Panc1 (cell line): Measurements from ENCODE around the gene MMAB. TPM values are rescaled to one million over a fixed set of nuclear protein-coding genes. Genes with fewer than 3 reads are reported as not detected.

ENCODE experiments used
- ATAC-seq: fragments of 200-7000 bp; cut with Tn5 transposase; 2 replicates; pipeline ENCODE4 v1.9.1; 2020; ENCODE audit warnings: mild to moderate bottlenecking, moderate library complexity
- BruUV-seq: library from RNA; stranded (reverse); fragments of 400-500 nt; replicated peaks from 2 replicates; lab custom pipeline; 2021; lab: Mats Ljungman, UMichigan
- CTCF ChIA-PET: fragments of 300-600 bp; sonication (Branson Sonifier 250); formaldehyde crosslinking; loops from one replicate; lab custom pipeline; 2022; ENCODE audit warnings: antibody characterized with exemption; lab: Charles Lee
- POLR2A ChIA-PET: fragments of 300-600 bp; sonication (Branson Sonifier 250); formaldehyde crosslinking; loops from one replicate; lab custom pipeline; 2022; ENCODE audit warnings: antibody characterized with exemption; lab: Charles Lee
- DNase-seq: peaks from one replicate; pipeline ENCODE4 v3.0.0-alpha.2; 2010; ENCODE audit warnings: low read depth, low spot score
- H3K27ac ChIP-seq: 2 replicates; pipeline ENCODE4 v1.5.1; 2011; ENCODE audit warnings: mild to moderate bottlenecking, low read length, inconsistent platforms
- H3K27me3 ChIP-seq: fragments of 200-500 bp; sonication (Bioruptor generic); 2 replicates; pipeline ENCODE4 v1.6.0; 2014; ENCODE audit warnings: low read length, inconsistent platforms; ENCODE audit not compliant: control insufficient read depth, insufficient read depth
- H3K36me3 ChIP-seq: fragments of 200-500 bp; sonication (Bioruptor generic); 2 replicates; pipeline ENCODE4 v1.5.1; 2014; ENCODE audit warnings: inconsistent platforms, mild to moderate bottlenecking, low read length, moderate library complexity; ENCODE audit not compliant: control insufficient read depth, insufficient read depth
- H3K4me1 ChIP-seq: 2 replicates; pipeline ENCODE4 v1.5.1; 2011; ENCODE audit warnings: inconsistent platforms, mild to moderate bottlenecking, low read length, moderate library complexity; ENCODE audit not compliant: control insufficient read depth, insufficient read depth
- H3K4me3 ChIP-seq, 2 experiments: 2 replicates each; pipeline ENCODE4 v1.5.1; 2011 to 2012; ENCODE audit warnings: low read depth in 2 of 2, low read length in 2 of 2, mild to moderate bottlenecking in 2 of 2, inconsistent platforms in 1 of 2, moderate library complexity in 1 of 2
- H3K9me3 ChIP-seq: fragments of 200-500 bp; sonication (Bioruptor generic); 2 replicates; pipeline ENCODE4 v1.5.1; 2014; ENCODE audit warnings: low read depth, mild to moderate bottlenecking, inconsistent platforms, low read length, moderate library complexity; ENCODE audit not compliant: control insufficient read depth, insufficient read depth
- CTCF ChIP-seq: fragments of 450-650 bp; IDR thresholded peaks from 2 replicates; pipeline ENCODE4 v1.5.1; 2017; ENCODE audit warnings: mild to moderate bottlenecking
- POLR2AphosphoS5 ChIP-seq: IDR thresholded peaks from 2 replicates; pipeline ENCODE4 v1.6.1; 2012; ENCODE audit warnings: mild to moderate bottlenecking, low read depth, low read length, moderate library complexity
- REST ChIP-seq, 2 experiments: IDR thresholded peaks; 2 replicates each; pipeline ENCODE4 v1.6.1; 2011 to 2012; ENCODE audit warnings: low read depth in 2 of 2, control low read depth in 1 of 2, low read length in 1 of 2, mild to moderate bottlenecking in 1 of 2, moderate library complexity in 1 of 2; ENCODE audit not compliant: insufficient read depth in 1 of 2
- SIN3A ChIP-seq: IDR thresholded peaks from 2 replicates; pipeline ENCODE4 v1.6.1; 2012; ENCODE audit warnings: low read depth, mild to moderate bottlenecking, low read length, moderate library complexity, borderline replicate concordance; ENCODE audit not compliant: insufficient read depth
- TCF7L2 ChIP-seq: IDR thresholded peaks from 2 replicates; pipeline ENCODE4 v1.6.1; 2011; ENCODE audit warnings: mild to moderate bottlenecking, low read depth, low read length, inconsistent platforms
- in situ Hi-C: cut with HindIII; loops from 2 replicates; pipeline ENCODE4 v1.10.0; 2016; ENCODE audit warnings: low sequenced_read_pairs, low pct_unique_long_range_greater_than_20kb
- intact Hi-C: fragments of 100-400 bp; cut with micrococcal nuclease; formaldehyde crosslinking; loops from one replicate; pipeline ENCODE4 v1.10.0; 2022; ENCODE audit not compliant: unreplicated experiment
- total RNA-seq: library from RNA; stranded (reverse); gene quantifications from one replicate; pipeline ENCODE4 v1.2.1, GENCODE V29; 2021; ENCODE audit not compliant: unreplicated experiment

The MMAB gene
- total RNA-seq, 1 experiment from 2014 or later = 58.6 TPM

GRCh38 chr12:109561711-109562030 lies 11.6 kb downstream of the MMAB start:
- ATAC-seq = no peak
- no peak for TF ChIP-seq REST (IDR thresholded peaks at IDR 0.05; ENCODE audit: insufficient read depth in 1 of 2, low read depth in 2 of 2, low read length in 1 of 2)
- TF ChIP-seq POLR2AphosphoS5 = no peak
- TF ChIP-seq SIN3A = no peak
- no peak for TF ChIP-seq CTCF
- no peak for TF ChIP-seq TCF7L2
- intact Hi-C loops = no loop called here
- Histone ChIP-seq H3K4me1 (no peaks in the 10 kb centered on the region), H3K4me3 (no peak overlapping the region), H3K36me3 (no peaks in the 10 kb centered on the region), H3K27me3 (no peaks in the 10 kb centered on the region), H3K27ac (no peak overlapping the region), H3K9me3 (no peaks in the 10 kb centered on the region)
- ChIA-PET CTCF (no interaction called here), POLR2A (no interaction called here)
- DNase-seq = no peak
- in situ Hi-C loops = no loop called here
- BruUV-seq = no TSS peak

- ChIA-PET POLR2A (no interaction called here), CTCF (no interaction called here)
- Histone ChIP-seq H3K27ac (no peak overlapping the region), H3K27me3 (no peaks in the 10 kb centered on the region), H3K4me3 (no peak overlapping the region), H3K36me3 (no peaks in the 10 kb centered on the region), H3K4me1 (no peaks in the 10 kb centered on the region), H3K9me3 (no peaks in the 10 kb centered on the region)
- in situ Hi-C loops = no loop called here
- intact Hi-C loops = no loop called here
- DNase-seq (no peak), ATAC-seq (no peak)
- no peak for TF ChIP-seq POLR2AphosphoS5
- no peak for TF ChIP-seq TCF7L2
- no peak for TF ChIP-seq SIN3A
- BruUV-seq = no TSS peak
Observed at GRCh38 chr12:109560867-109561710, 12.2 kb downstream of the MMAB start.

GRCh38 chr12:109559601-109560000 lies 13.7 kb downstream of the MMAB start:
- POLR2A ChIA-PET = no interaction called here
- TF ChIP-seq REST (IDR thresholded peaks at IDR 0.05; ENCODE audit: insufficient read depth in 1 of 2, low read depth in 2 of 2, low read length in 1 of 2) (no peak), CTCF (no peak), POLR2AphosphoS5 (no peak), TCF7L2 (no peak), SIN3A (no peak)
- in situ Hi-C loops (no loop called here), intact Hi-C loops (no loop called here)
- ATAC-seq = no peak
- Histone ChIP-seq H3K4me1 (no peaks in the 10 kb centered on the region), H3K9me3 (no peaks in the 10 kb centered on the region), H3K36me3 (no peaks in the 10 kb centered on the region), H3K27me3 (no peaks in the 10 kb centered on the region), H3K4me3 (no peak overlapping the region), H3K27ac (no peak overlapping the region)
- CTCF ChIA-PET = no interaction called here
- no peak for DNase-seq
- no TSS peak for BruUV-seq
